WTC11 (cell line): ENCODE results near the gene CLRN3. TPM values are rescaled to one million over a fixed set of nuclear protein-coding genes. Genes with fewer than 3 reads are reported as not detected.

Experiments
- ATAC-seq: fragments of 200-7000 bp; cut with Tn5 transposase; 2 replicates; pipeline ENCODE4 v1.10.0; 2021; ENCODE audit warnings: mild to moderate bottlenecking, moderate library complexity
- CTCF ChIA-PET: fragments of 300-600 bp; sonication (Branson Sonifier 250); formaldehyde crosslinking; loops from one replicate; lab custom pipeline; 2021; ENCODE audit warnings: antibody characterized with exemption; lab: Charles Lee
- POLR2A ChIA-PET: fragments of 350-600 bp; sonication (Branson Sonifier 250); formaldehyde crosslinking; loops from one replicate; lab custom pipeline; 2021; ENCODE audit warnings: antibody characterized with exemption; lab: Charles Lee
- DNase-seq: peaks from one replicate; pipeline ENCODE4 v3.0.0; 2021; ENCODE audit warnings: low spot score
- H3K27ac Mint-ChIP-seq: 2 replicates; pipeline ENCODE4 v1.8.0; 2021; ENCODE audit warnings: mixed read lengths
- H3K27me3 Mint-ChIP-seq: 2 replicates; pipeline ENCODE4 v1.8.0; 2021; ENCODE audit warnings: low read depth, mild to moderate bottlenecking, moderate library complexity, mixed read lengths
- H3K36me3 Mint-ChIP-seq: 2 replicates; pipeline ENCODE4 v1.8.0; 2021; ENCODE audit warnings: mixed read lengths
- H3K4me1 Mint-ChIP-seq: 2 replicates; pipeline ENCODE4 v1.8.0; 2022; ENCODE audit warnings: mixed read lengths
- H3K4me3 Mint-ChIP-seq: 2 replicates; pipeline ENCODE4 v1.8.0; 2021; ENCODE audit warnings: mild to moderate bottlenecking, moderate library complexity, mixed read lengths
- H3K9me3 Mint-ChIP-seq: 2 replicates; pipeline ENCODE4 v1.8.0; 2021; ENCODE audit warnings: mixed read lengths
- CBFB ChIP-seq: sonication (generic); formaldehyde crosslinking; IDR thresholded peaks from 2 replicates; pipeline ENCODE4 v1.8.1; 2022; ENCODE audit warnings: mild to moderate bottlenecking, low read depth, missing genetic modification reagents
- FOXK1 ChIP-seq: sonication (generic); formaldehyde crosslinking; IDR thresholded peaks from 2 replicates; pipeline ENCODE4 v1.8.0; 2022; ENCODE audit warnings: mild to moderate bottlenecking, moderate library complexity, missing genetic modification reagents
- IRF2 ChIP-seq: sonication (generic); formaldehyde crosslinking; IDR thresholded peaks from 2 replicates; pipeline ENCODE4 v1.8.0; 2022; ENCODE audit warnings: low read depth, missing genetic modification reagents, borderline replicate concordance
- NR3C1 ChIP-seq: sonication (generic); formaldehyde crosslinking; conservative IDR thresholded peaks from 2 replicates; pipeline ENCODE4 v1.8.1; 2023; ENCODE audit warnings: low read depth, mild to moderate bottlenecking, missing genetic modification reagents
- OVOL2 ChIP-seq: fragments of 250-450 bp; sonication (Bioruptor Pico); IDR thresholded peaks from 2 replicates; pipeline ENCODE4 v1.9.0; 2021; ENCODE audit warnings: mild to moderate bottlenecking, borderline replicate concordance
- SMAD3 ChIP-seq: sonication (generic); formaldehyde crosslinking; IDR thresholded peaks from 2 replicates; pipeline ENCODE4 v1.8.0; 2022; ENCODE audit warnings: missing genetic modification reagents, mild to moderate bottlenecking, borderline replicate concordance
- ZBTB21 ChIP-seq: sonication (generic); formaldehyde crosslinking; IDR thresholded peaks from 2 replicates; pipeline ENCODE4 v1.8.1; 2023; ENCODE audit warnings: mild to moderate bottlenecking, missing genetic modification reagents, borderline replicate concordance
- ZNF138 ChIP-seq: sonication (generic); formaldehyde crosslinking; conservative IDR thresholded peaks from 2 replicates; pipeline ENCODE4 v1.8.1; 2022; ENCODE audit warnings: mild to moderate bottlenecking, moderate library complexity, missing genetic modification reagents
- ZNF671 ChIP-seq: fragments of 250-450 bp; sonication (Bioruptor Pico); IDR thresholded peaks from 2 replicates; pipeline ENCODE4 v1.8.0; 2021; ENCODE audit warnings: mild to moderate bottlenecking
- total RNA-seq: library from RNA; stranded (reverse); gene quantifications from 3 replicates; pipeline ENCODE4 v1.2.3, GENCODE V29; 2021
- TF ChIP-seq, protein P1 (sequence below): fragments of 250-450 bp; sonication (Bioruptor Pico); IDR thresholded peaks from 2 replicates; pipeline ENCODE4 v1.9.0; 2021; ENCODE audit warnings: mild to moderate bottlenecking
- TF ChIP-seq, protein P2 (sequence below): fragments of 250-450 bp; sonication (Bioruptor Pico); conservative IDR thresholded peaks from 2 replicates; pipeline ENCODE4 v1.9.0; 2021; ENCODE audit warnings: mild to moderate bottlenecking
- TF ChIP-seq, protein P3 (sequence below): fragments of 250-450 bp; sonication (Bioruptor Pico); IDR thresholded peaks from 2 replicates; pipeline ENCODE4 v1.9.0; 2021; ENCODE audit warnings: mild to moderate bottlenecking

CLRN3 gene
- total RNA-seq, 1 experiment from 2014 or later = not detected

DNA sequence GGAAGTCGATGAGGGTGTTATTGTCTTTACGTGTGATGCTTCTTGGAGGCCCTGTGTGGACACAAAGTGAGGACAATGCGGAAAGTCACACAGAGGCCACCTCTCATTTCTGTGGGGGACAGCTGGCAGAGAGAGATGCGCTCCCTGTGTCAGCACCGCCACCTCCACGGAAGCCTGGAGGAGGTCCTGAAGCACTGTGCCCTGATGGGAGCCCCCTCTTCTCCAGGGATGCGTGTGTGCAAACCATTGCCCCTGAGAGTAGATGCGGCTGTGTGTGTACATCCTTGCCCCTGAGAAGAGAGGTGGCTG lies 16.2 kb upstream of the CLRN3 start (continued):
- TF ChIP-seq, protein P1, sequence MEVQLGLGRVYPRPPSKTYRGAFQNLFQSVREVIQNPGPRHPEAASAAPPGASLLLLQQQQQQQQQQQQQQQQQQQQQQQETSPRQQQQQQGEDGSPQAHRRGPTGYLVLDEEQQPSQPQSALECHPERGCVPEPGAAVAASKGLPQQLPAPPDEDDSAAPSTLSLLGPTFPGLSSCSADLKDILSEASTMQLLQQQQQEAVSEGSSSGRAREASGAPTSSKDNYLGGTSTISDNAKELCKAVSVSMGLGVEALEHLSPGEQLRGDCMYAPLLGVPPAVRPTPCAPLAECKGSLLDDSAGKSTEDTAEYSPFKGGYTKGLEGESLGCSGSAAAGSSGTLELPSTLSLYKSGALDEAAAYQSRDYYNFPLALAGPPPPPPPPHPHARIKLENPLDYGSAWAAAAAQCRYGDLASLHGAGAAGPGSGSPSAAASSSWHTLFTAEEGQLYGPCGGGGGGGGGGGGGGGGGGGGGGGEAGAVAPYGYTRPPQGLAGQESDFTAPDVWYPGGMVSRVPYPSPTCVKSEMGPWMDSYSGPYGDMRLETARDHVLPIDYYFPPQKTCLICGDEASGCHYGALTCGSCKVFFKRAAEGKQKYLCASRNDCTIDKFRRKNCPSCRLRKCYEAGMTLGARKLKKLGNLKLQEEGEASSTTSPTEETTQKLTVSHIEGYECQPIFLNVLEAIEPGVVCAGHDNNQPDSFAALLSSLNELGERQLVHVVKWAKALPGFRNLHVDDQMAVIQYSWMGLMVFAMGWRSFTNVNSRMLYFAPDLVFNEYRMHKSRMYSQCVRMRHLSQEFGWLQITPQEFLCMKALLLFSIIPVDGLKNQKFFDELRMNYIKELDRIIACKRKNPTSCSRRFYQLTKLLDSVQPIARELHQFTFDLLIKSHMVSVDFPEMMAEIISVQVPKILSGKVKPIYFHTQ (CRISPR knock-in tag) = no peak
- TF ChIP-seq NR3C1 (CRISPR knock-in tag) = no peak
- no peak for TF ChIP-seq IRF2 (CRISPR knock-in tag)

DNA sequence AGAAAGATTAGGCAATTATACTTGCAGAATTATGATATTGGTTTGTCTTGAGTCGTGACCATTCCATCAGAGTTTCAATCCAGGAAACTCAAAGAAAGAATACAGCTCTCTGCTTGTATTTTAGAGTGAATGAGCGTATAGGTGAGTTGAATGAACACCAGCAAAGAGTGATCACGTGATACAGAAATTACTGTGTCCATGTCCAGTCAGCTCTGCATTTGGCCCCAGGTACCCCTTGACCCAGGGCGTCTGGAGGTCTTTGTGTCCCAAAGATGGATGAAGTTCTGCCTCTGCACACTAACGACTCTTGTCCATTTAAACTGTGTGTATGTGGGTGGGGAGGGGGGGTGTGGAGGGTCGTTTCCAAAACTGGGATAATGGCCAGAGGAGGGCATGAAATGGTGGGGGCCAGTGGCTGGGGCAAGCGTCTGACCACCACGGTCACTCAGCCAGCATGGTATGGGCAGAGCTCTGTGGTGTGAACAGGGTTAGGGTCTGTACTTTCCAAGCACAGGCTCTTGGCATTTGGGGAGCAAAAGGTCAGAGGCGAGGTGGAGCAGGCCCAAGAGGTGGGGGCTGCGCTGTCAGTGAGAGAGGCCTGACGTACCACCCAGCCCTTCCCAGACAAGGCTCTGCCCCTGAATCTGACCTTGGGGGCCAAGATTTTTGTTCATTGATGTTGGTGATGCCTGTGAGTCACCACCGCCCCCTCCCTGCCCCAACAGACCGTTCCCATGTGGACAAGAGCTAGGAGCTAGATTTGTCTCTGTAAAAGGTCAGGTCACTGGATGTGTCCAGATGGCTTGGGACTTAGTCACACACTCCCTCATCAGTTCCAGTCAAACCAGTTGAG lies 15.6 kb upstream of the CLRN3 start:
- no peak overlapping the region for H3K27ac Mint-ChIP-seq
- DNase-seq = no peak
- POLR2A ChIA-PET = no interaction called here
- TF ChIP-seq, protein P2, sequence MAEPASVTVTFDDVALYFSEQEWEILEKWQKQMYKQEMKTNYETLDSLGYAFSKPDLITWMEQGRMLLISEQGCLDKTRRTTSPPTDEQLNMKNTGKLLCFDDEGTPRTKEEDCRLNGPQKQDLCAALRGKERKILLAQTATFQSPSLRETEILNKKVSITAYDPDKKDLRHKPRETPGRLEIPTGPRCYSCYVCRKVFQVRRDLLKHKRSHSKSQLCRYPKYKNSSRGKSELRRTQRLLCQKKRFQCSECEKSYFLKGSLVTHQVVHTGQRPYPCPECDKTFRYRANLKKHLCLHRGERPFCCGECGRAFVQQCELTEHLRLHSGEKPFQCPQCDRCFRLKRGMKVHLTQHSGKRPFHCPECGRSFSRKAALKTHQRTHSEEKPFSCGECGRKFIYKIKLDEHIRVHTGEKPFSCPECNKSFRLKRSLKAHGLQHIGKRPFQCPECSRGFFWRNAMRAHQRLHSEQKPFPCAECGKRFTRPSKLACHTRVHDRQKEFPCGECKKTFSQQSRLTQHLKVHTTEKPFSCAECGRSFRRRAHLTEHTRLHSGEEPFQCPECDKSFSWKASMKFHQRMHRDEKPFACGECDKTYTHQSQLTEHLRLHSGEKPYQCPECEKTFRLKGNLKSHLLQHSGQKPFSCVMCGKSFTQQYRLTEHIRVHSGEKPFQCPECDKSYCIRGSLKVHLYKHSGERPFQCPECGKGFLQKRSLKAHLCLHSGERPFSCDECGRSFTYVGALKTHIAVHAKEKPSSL (CRISPR knock-in tag) = no peak
- no peak for TF ChIP-seq ZBTB21 (CRISPR knock-in tag)
- TF ChIP-seq ZNF138 (CRISPR knock-in tag) = no peak
- TF ChIP-seq OVOL2 (CRISPR knock-in tag) = no peak
- TF ChIP-seq ZNF671 = no peak
- TF ChIP-seq CBFB = no peak
- TF ChIP-seq SMAD3 (CRISPR knock-in tag) = no peak
- TF ChIP-seq, all 79 proteins: peak for 0
- Mint-ChIP-seq H3K36me3 (no peaks in the 10 kb centered on the region), H3K4me3 (peak overlapping the region; percentile 48), H3K27me3 (peaks cover 23% of the 10 kb centered on the region), H3K4me1 (peaks cover 3% of the 10 kb centered on the region), H3K9me3 (0 out of 2 replicates have a peak, but pooled peaks cover 2% of the 10 kb centered on the region)
- CTCF ChIA-PET = interaction anchor here (0.6 to 4.4 kb wide), 5 partner anchors 46 to 548 kb away, joined by 3 to 93 read pairs (median 4); no protein-coding TSS in a partner anchor
- ATAC-seq = no peak

DNA sequence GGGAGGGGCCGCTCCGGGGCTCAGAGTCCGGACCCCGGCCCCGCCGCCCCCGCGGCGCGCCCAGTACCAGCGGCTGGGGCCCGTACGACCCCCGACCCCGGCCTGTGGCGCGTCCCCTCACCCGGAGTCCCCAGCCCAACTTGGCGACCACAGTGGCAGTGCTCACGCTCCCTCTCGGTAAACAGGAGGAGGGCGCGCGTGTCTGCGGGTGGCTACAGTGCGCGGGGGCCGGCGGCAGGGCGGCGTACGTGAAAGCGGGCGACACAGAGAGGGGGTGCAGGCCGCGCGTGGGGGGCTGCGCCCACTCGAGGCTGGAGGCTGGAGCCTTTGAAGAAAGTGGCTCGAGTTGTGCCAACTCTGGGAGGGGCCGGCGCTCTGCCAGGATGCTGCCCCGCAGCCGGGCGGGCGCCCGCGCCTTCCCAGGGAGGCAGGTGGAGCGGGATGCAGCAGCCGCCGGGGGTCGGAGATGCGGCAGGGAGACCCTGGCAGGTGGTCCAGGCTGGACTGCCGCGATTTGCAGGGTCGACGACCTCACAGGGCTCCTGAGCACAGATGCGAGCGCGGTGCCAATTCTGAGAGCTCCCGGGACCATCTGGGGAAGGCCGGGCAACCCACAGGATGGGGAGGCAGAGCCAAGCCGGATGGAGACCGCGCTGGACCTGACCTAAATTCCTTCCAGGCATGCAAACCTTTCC lies 14.8 kb upstream of the CLRN3 start:
- DNase-seq (peak; percentile 27), ATAC-seq (no peak)
- POLR2A ChIA-PET = no interaction called here
- peaks cover 7% of the 10 kb centered on the region; the same call in 1 of the 2 replicates for H3K9me3 Mint-ChIP-seq
- peaks cover 3% of the 10 kb centered on the region for H3K4me1 Mint-ChIP-seq
- TF ChIP-seq FOXK1 = 0 out of 2 replicates have a peak, but pooled peaks have one; percentile 24
- TF ChIP-seq, protein P3, sequence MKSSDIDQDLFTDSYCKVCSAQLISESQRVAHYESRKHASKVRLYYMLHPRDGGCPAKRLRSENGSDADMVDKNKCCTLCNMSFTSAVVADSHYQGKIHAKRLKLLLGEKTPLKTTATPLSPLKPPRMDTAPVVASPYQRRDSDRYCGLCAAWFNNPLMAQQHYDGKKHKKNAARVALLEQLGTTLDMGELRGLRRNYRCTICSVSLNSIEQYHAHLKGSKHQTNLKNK (CRISPR knock-in tag) = no peak
- CTCF ChIA-PET = interaction anchor here (0.6 to 4.4 kb wide), 24 partner anchors 9 to 549 kb away, joined by 3 to 93 read pairs (median 6); no protein-coding TSS in a partner anchor
- no peak overlapping the region for H3K27ac Mint-ChIP-seq
- peak overlapping the region; percentile 48 for H3K4me3 Mint-ChIP-seq
- H3K27me3 Mint-ChIP-seq = peaks cover 23% of the 10 kb centered on the region
- H3K36me3 Mint-ChIP-seq = no peaks in the 10 kb centered on the region
